Retinal pigment epithelial cell (primary cell): ENCODE data around the gene CPZ.

Source experiments
- DNase-seq: peaks from one replicate; pipeline ENCODE4 v3.0.0-alpha.2; 2010; ENCODE audit warnings: low read depth
- H3K4me3 ChIP-seq: 2 replicates; pipeline ENCODE4 v1.5.1; 2011; ENCODE audit warnings: mild to moderate bottlenecking, low read length, control low read depth, moderate library complexity
- CTCF ChIP-seq: conservative IDR thresholded peaks from 2 replicates; pipeline ENCODE4 v1.5.1; 2011; ENCODE audit warnings: low read depth, low read length, control low read depth, inconsistent platforms

Gene CPZ

DNA sequence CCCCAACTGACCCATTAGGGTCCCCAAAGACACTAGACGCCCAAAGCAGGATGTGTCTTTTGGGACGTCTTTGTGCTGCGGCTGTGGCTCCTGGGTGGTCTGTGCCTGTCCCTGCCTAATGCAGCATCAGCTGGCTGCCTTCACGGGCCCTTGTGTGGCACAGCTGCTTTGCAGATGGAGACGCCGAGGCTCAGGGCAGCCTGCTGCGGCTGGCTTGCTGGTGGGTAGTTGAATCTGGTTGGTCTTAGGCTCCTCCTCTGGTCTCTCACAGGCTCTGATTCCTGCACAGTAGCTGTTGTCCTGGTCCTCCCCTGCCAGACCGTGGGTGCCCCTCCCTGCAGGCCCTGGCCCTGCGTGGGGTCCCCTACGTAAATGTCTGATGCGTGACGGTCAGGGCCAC is 8.1 kb downstream of the CPZ start:
- TF ChIP-seq CTCF = no peak
- no peak overlapping the region for H3K4me3 ChIP-seq
- DNase-seq = no peak

DNA sequence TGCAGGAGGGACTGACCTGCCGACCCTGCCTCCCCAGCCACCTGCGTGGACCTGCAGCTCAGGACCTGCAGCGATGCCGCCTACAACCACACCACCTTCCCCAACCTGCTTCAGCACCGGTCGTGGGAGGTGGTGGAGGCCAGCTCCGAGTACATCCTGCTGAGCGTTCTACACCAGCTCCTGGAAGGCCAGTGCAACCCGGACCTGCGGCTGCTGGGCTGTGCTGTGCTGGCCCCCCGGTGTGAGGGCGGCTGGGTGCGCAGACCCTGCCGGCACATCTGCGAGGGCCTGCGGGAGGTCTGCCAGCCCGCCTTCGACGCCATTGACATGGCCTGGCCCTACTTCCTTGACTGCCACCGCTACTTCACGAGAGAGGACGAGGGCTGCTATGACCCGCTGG is 8.5 kb downstream of the CPZ start:
- DNase-seq = no peak
- no peak for TF ChIP-seq CTCF

DNA sequence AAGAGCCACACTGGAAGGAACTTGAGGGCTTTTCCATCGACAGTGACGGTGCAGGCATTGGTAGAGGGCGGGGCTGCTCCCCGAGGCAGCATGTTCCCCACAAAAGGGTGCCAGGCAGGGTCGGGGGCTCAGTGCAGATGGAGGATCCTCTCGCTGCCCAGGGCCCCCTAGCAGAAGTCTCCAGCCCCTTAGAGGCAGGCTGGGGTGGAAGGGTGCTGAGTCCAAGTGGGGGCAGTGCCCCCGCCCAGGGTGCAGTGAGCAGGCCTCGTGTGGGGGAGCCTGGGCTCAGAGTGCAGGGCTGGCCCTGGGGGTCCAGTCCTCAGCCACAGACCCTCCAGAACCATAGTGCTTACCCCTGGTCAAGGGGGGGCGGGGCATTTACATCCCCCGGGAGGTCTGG is 9.0 kb downstream of the CPZ start:
- no peak for DNase-seq
- no peak for TF ChIP-seq CTCF
- no peak overlapping the region for H3K4me3 ChIP-seq

More for the DNA sequence above, 8.5 kb downstream of the CPZ start:
- H3K4me3 ChIP-seq = no peak overlapping the region

GRCh38 chr4:8602686-8603430 is 10.3 kb downstream of the CPZ start:
- no peak overlapping the region for H3K4me3 ChIP-seq
- no peak for TF ChIP-seq CTCF
- DNase-seq = no peak

DNA sequence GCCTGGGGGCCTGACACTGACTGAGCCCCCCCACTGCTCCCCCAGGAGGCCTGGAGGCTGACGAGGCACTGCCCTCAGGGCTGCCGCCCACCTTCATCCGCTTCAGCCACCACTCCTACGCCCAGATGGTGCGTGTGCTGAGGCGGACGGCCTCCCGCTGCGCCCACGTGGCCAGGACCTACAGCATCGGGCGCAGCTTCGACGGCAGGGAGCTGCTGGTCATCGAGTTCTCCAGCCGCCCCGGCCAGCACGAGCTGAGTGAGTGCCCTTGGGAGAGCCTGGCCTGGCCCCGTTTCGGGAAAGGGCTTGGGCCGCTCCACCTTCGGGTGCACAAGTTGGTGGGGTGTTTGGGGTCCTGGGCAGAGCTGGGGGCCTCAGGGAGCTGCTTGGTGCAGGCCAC is 11.4 kb downstream of the CPZ start:
- no peak for DNase-seq
- no peak for TF ChIP-seq CTCF
- H3K4me3 ChIP-seq = no peak overlapping the region

DNA sequence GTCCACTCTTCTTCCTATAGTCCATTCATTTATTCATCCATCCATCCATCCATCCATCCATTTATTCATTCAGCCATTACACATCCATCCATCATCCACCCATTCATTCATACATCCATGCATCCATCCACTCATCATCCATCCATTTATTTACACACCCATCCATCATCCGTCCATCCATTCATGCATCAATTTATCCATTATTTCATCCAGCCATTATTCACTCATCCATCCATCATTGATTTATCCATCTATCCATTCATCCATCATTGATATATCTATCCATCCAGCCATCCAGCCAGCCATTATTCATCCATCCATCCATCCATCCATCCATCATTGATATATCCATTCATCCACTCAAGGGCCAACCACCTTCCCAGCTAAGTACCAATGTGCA is 12.7 kb downstream of the CPZ start:
- no peak for DNase-seq
- no peak overlapping the region for H3K4me3 ChIP-seq
- no peak for TF ChIP-seq CTCF

- DNase-seq = no peak
- no peak for TF ChIP-seq CTCF
- H3K4me3 ChIP-seq = no peak overlapping the region
These were observed 13.9 kb downstream of the CPZ start for GRCh38 chr4:8606476-8606875.
